ENCODE measurements around the gene DDOST. TPM values are rescaled to one million over a fixed set of nuclear protein-coding genes. Genes with fewer than 3 reads are reported as not detected.

DDOST gene
- polyA plus RNA-seq, 3 donors, result 125 to 245 (median 241) TPM

DNA sequence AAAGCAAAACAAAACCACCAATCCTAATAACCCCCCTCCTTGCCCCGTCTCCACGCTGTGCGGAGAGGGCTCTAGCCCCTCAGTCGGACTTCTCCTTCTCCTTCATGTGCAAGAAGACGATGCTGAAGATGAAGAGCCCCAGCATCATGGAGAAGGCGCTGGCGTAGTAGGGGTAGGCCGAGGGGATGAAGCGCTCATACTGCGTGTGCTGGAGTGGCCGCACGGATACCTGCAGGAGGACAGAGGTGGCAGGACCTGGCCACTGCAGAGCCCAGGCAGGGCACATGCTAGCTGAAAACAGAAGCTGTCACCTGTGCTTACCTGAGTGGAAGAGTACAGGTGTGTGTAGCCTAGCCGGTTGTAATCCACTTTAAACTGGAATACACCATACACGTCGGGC, 8.9 kb downstream of the DDOST start:
- H3K9ac ChIP-seq (ENCODE audit: insufficient read depth, low read length, poor library complexity, severe bottlenecking), result no peak overlapping the region
- no peaks in the 10 kb centered on the region for H3K9me3 Mint-ChIP-seq
- no peak overlapping the region for H3K27ac Mint-ChIP-seq
- no peak overlapping the region for H3K27ac ChIP-seq (ENCODE audit: low read depth in 1 of 2, low read length in 2 of 2)
- no peaks in the 10 kb centered on the region for H3K4me1 Mint-ChIP-seq
- intact Hi-C loops (cut with micrococcal nuclease), result no loop called here
- H3K79me2 ChIP-seq (ENCODE audit: insufficient read depth, low read length), result peaks cover 22% of the 10 kb centered on the region
- no peaks in the 10 kb centered on the region for H3K9me3 ChIP-seq (replicated peaks in 1 of 2; ENCODE audit: control insufficient read depth in 1 of 2, insufficient read depth in 1 of 2, low read length in 2 of 2)
- H4K20me1 ChIP-seq (ENCODE audit: insufficient read depth, low read length), result peaks cover 48% of the 10 kb centered on the region
- peaks cover 0 to 1% (median 0%) of the 10 kb centered on the region in 3 donors for H3K27me3 Mint-ChIP-seq (ENCODE audit: low read depth in 3 of 3)
- TF ChIP-seq, protein P1, sequence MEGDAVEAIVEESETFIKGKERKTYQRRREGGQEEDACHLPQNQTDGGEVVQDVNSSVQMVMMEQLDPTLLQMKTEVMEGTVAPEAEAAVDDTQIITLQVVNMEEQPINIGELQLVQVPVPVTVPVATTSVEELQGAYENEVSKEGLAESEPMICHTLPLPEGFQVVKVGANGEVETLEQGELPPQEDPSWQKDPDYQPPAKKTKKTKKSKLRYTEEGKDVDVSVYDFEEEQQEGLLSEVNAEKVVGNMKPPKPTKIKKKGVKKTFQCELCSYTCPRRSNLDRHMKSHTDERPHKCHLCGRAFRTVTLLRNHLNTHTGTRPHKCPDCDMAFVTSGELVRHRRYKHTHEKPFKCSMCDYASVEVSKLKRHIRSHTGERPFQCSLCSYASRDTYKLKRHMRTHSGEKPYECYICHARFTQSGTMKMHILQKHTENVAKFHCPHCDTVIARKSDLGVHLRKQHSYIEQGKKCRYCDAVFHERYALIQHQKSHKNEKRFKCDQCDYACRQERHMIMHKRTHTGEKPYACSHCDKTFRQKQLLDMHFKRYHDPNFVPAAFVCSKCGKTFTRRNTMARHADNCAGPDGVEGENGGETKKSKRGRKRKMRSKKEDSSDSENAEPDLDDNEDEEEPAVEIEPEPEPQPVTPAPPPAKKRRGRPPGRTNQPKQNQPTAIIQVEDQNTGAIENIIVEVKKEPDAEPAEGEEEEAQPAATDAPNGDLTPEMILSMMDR (IDR thresholded peaks at IDR 0.05), result no peak
- H3K36me3 ChIP-seq (replicated peaks in 1 of 2; ENCODE audit: control insufficient read depth in 1 of 2, insufficient read depth in 2 of 2, low read length in 2 of 2), result peaks cover 88 to 98% of the 10 kb centered on the region in 2 donors
- no peaks in the 10 kb centered on the region for H3K4me1 ChIP-seq (ENCODE audit: control insufficient read depth in 1 of 2, insufficient read depth in 2 of 2, low read length in 2 of 2)
- no peak overlapping the region for H3K4me3 Mint-ChIP-seq
- no peak overlapping the region for H2AFZ ChIP-seq (ENCODE audit: insufficient read depth, low read depth, low read length, poor library complexity, severe bottlenecking)
- no peaks in the 10 kb centered on the region for H3K27me3 ChIP-seq (ENCODE audit: control insufficient read depth in 2 of 2, insufficient read depth in 2 of 2, low read length in 2 of 2)
- H3K4me3 ChIP-seq (replicated peaks in 1 of 3; ENCODE audit: low read depth in 2 of 3, low read length in 3 of 3), result no peak overlapping the region
- no peak overlapping the region for H3K4me2 ChIP-seq (replicated peaks; ENCODE audit: extremely low read depth, low read length, poor library complexity, severe bottlenecking)
- no peak for DNase-seq
- WGBS (ENCODE audit: insufficient coverage), result 100% methylated on average over 14 of the region's 15 CpGs
- H3K36me3 Mint-ChIP-seq, result peaks cover 89 to 100% of the 10 kb centered on the region in 2 donors

DNA sequence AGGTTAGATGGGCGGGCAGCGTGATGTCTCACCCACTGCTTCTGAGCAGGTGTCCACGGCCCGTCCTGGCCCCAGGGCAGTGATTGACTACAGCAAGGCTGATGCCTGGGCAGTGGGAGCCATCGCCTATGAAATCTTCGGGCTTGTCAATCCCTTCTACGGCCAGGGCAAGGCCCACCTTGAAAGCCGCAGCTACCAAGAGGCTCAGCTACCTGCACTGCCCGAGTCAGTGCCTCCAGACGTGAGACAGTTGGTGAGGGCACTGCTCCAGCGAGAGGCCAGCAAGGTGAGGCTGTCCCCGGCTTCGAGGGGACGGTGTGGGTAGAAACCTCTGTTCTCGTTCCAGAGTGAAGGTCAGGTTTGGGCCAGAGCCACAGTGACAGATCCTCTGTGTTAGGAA, 12.2 kb downstream of the DDOST start:
- Mint-ChIP-seq H3K27ac (no peak overlapping the region), H3K4me3 (no peak overlapping the region), H3K27me3 (ENCODE audit: low read depth in 3 of 3) (peaks cover 0 to 1% (median 0%) of the 10 kb centered on the region in 3 donors), H3K9me3 (no peaks in the 10 kb centered on the region), H3K36me3 (peaks cover 78 to 92% of the 10 kb centered on the region in 2 donors), H3K4me1 (no peaks in the 10 kb centered on the region)
- Histone ChIP-seq H4K20me1 (ENCODE audit: insufficient read depth, low read length) (peaks cover 24% of the 10 kb centered on the region), H3K9ac (ENCODE audit: insufficient read depth, low read length, poor library complexity, severe bottlenecking) (no peak overlapping the region), H3K79me2 (ENCODE audit: insufficient read depth, low read length) (no peaks in the 10 kb centered on the region), H3K4me3 (replicated peaks in 1 of 3; ENCODE audit: low read depth in 2 of 3, low read length in 3 of 3) (no peak overlapping the region), H3K36me3 (replicated peaks in 1 of 2; ENCODE audit: control insufficient read depth in 1 of 2, insufficient read depth in 2 of 2, low read length in 2 of 2) (peaks cover 78 to 86% of the 10 kb centered on the region in 2 donors), H3K9me3 (replicated peaks in 1 of 2; ENCODE audit: control insufficient read depth in 1 of 2, insufficient read depth in 1 of 2, low read length in 2 of 2) (no peaks in the 10 kb centered on the region), H3K27me3 (ENCODE audit: control insufficient read depth in 2 of 2, insufficient read depth in 2 of 2, low read length in 2 of 2) (no peaks in the 10 kb centered on the region), H3K4me1 (ENCODE audit: control insufficient read depth in 1 of 2, insufficient read depth in 2 of 2, low read length in 2 of 2) (no peaks in the 10 kb centered on the region), H3K4me2 (replicated peaks; ENCODE audit: extremely low read depth, low read length, poor library complexity, severe bottlenecking) (no peak overlapping the region), H3K27ac (ENCODE audit: low read depth in 1 of 2, low read length in 2 of 2) (no peak overlapping the region), H2AFZ (ENCODE audit: insufficient read depth, low read depth, low read length, poor library complexity, severe bottlenecking) (no peak overlapping the region)
- 95% methylated on average over 15 of the region's 15 CpGs for WGBS (ENCODE audit: insufficient coverage)
- TF ChIP-seq, protein P1 (IDR thresholded peaks at IDR 0.05), result no peak
- intact Hi-C loops (cut with micrococcal nuclease), result no loop called here
- no peak for DNase-seq

Data from CD14-positive monocyte (primary cell).